KMS-11 (cell line): ENCODE measurements around the gene CCDC121.

Experiments
- H2AFZ ChIP-seq: fragments of 200-600 bp; sonication (generic); 2 replicates; pipeline ENCODE4 v1.6.1; 2016; ENCODE audit warnings: antibody characterized with exemption, mixed run types, low read depth
- H3K27ac ChIP-seq: fragments of 200-600 bp; sonication (generic); 2 replicates; pipeline ENCODE4 v1.6.1; 2016; ENCODE audit warnings: mild to moderate bottlenecking, mixed run types
- H3K27me3 ChIP-seq: fragments of 200-600 bp; sonication (generic); 2 replicates; pipeline ENCODE4 v1.6.1; 2017; ENCODE audit warnings: mild to moderate bottlenecking, low read depth, mixed run types, moderate library complexity; ENCODE audit not compliant: insufficient read depth
- H3K36me3 ChIP-seq: fragments of 200-600 bp; sonication (generic); 2 replicates; pipeline ENCODE4 v1.6.1; 2017; ENCODE audit warnings: mild to moderate bottlenecking, mixed run types; ENCODE audit not compliant: insufficient read depth
- H3K4me1 ChIP-seq: fragments of 200-600 bp; sonication (generic); 2 replicates; pipeline ENCODE4 v1.6.1; 2016; ENCODE audit warnings: mild to moderate bottlenecking, low read depth, mixed run types; ENCODE audit not compliant: poor library complexity, severe bottlenecking
- H3K4me2 ChIP-seq: fragments of 200-600 bp; sonication (generic); 2 replicates; pipeline ENCODE4 v1.7.0; 2016; ENCODE audit warnings: mild to moderate bottlenecking, mixed run types
- H3K4me3 ChIP-seq: fragments of 200-600 bp; sonication (generic); IDR thresholded peaks from 2 replicates; pipeline ENCODE4 v1.6.1; 2017; ENCODE audit warnings: low read depth, low read length, mixed read lengths; ENCODE audit not compliant: insufficient read depth
- H3K79me2 ChIP-seq: fragments of 200-600 bp; sonication (generic); 2 replicates; pipeline ENCODE4 v1.6.1; 2016; ENCODE audit warnings: low read depth, mixed run types; ENCODE audit not compliant: insufficient read depth
- H3K9ac ChIP-seq: fragments of 200-600 bp; sonication (generic); 2 replicates; pipeline ENCODE4 v1.6.1; 2016; ENCODE audit warnings: mild to moderate bottlenecking, mixed run types
- H4K20me1 ChIP-seq: fragments of 200-600 bp; sonication (generic); 2 replicates; pipeline ENCODE4 v1.6.1; 2016; ENCODE audit warnings: mild to moderate bottlenecking, mixed run types; ENCODE audit not compliant: insufficient read depth
- TF ChIP-seq, protein P1 (sequence below): fragments of 200-600 bp; sonication (generic); conservative IDR thresholded peaks from 2 replicates; pipeline ENCODE4 v1.6.1; 2017; ENCODE audit warnings: low read depth, mild to moderate bottlenecking, antibody characterized with exemption, low read length, moderate library complexity, mixed read lengths

Gene CCDC121

GRCh38 chr2:27622921-27623384 lies 5.9 kb downstream of the CCDC121 start:
- TF ChIP-seq, protein P1, sequence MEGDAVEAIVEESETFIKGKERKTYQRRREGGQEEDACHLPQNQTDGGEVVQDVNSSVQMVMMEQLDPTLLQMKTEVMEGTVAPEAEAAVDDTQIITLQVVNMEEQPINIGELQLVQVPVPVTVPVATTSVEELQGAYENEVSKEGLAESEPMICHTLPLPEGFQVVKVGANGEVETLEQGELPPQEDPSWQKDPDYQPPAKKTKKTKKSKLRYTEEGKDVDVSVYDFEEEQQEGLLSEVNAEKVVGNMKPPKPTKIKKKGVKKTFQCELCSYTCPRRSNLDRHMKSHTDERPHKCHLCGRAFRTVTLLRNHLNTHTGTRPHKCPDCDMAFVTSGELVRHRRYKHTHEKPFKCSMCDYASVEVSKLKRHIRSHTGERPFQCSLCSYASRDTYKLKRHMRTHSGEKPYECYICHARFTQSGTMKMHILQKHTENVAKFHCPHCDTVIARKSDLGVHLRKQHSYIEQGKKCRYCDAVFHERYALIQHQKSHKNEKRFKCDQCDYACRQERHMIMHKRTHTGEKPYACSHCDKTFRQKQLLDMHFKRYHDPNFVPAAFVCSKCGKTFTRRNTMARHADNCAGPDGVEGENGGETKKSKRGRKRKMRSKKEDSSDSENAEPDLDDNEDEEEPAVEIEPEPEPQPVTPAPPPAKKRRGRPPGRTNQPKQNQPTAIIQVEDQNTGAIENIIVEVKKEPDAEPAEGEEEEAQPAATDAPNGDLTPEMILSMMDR: no peak
- Histone ChIP-seq H2AFZ (no peak overlapping the region), H3K36me3 (peaks cover 6% of the 10 kb centered on the region; the same call in 1 of the 2 replicates), H3K27me3 (no peaks in the 10 kb centered on the region), H3K4me3 (no peak overlapping the region), H3K79me2 (no peaks in the 10 kb centered on the region), H3K27ac (no peak overlapping the region), H3K4me2 (no peak overlapping the region), H3K4me1 (peaks cover 6% of the 10 kb centered on the region), H4K20me1 (no peaks in the 10 kb centered on the region), H3K9ac (no peak overlapping the region)

GRCh38 chr2:27621524-27621923 lies 7.3 kb downstream of the CCDC121 start:
- H3K27me3 ChIP-seq: no peaks in the 10 kb centered on the region
- H3K9ac ChIP-seq: no peak overlapping the region
- H3K27ac ChIP-seq: no peak overlapping the region
- H3K36me3 ChIP-seq: peaks cover 6% of the 10 kb centered on the region; the same call in 1 of the 2 replicates
- no peaks in the 10 kb centered on the region for H3K79me2 ChIP-seq
- no peak overlapping the region for H2AFZ ChIP-seq
- no peaks in the 10 kb centered on the region for H3K4me1 ChIP-seq
- H3K4me3 ChIP-seq: no peak overlapping the region
- no peaks in the 10 kb centered on the region for H4K20me1 ChIP-seq
- TF ChIP-seq, protein P1: no peak
- no peak overlapping the region for H3K4me2 ChIP-seq

GRCh38 chr2:27615316-27615715 lies 13.5 kb downstream of the CCDC121 start:
- Histone ChIP-seq H3K27ac (no peak overlapping the region), H3K36me3 (peaks cover 3% of the 10 kb centered on the region; the same call in 1 of the 2 replicates), H3K27me3 (no peaks in the 10 kb centered on the region), H3K4me3 (no peak overlapping the region), H3K4me1 (no peaks in the 10 kb centered on the region), H4K20me1 (no peaks in the 10 kb centered on the region), H3K4me2 (no peak overlapping the region), H2AFZ (no peak overlapping the region), H3K79me2 (no peaks in the 10 kb centered on the region; the same call in 1 of the 2 replicates), H3K9ac (no peak overlapping the region)
- TF ChIP-seq, protein P1: no peak

- H3K27ac ChIP-seq: no peak overlapping the region
- no peak overlapping the region for H2AFZ ChIP-seq
- H3K79me2 ChIP-seq: no peaks in the 10 kb centered on the region; the same call in 1 of the 2 replicates
- H3K27me3 ChIP-seq: no peaks in the 10 kb centered on the region
- TF ChIP-seq, protein P1: no peak
- no peak overlapping the region for H3K4me2 ChIP-seq
- H3K4me3 ChIP-seq: no peak overlapping the region
- no peak overlapping the region for H3K9ac ChIP-seq
- H3K36me3 ChIP-seq: peaks cover 3% of the 10 kb centered on the region; the same call in 1 of the 2 replicates
- no peaks in the 10 kb centered on the region for H4K20me1 ChIP-seq
- no peaks in the 10 kb centered on the region for H3K4me1 ChIP-seq
Observed at GRCh38 chr2:27613985-27614384, 14.8 kb downstream of the CCDC121 start.
